Nephron progenitor cell (in vitro differentiated cells): ENCODE measurements around the gene FAM111A.

Source experiments
- DNase-seq: peaks from one replicate; pipeline ENCODE4 v3.0.0; 2021
- H3K27ac Mint-ChIP-seq: 2 replicates; pipeline ENCODE4 v1.8.0; 2021; ENCODE audit warnings: mild to moderate bottlenecking, moderate library complexity, mixed read lengths
- H3K27me3 Mint-ChIP-seq: 2 replicates; pipeline ENCODE4 v1.8.0; 2021; ENCODE audit warnings: mild to moderate bottlenecking, low read depth, mixed read lengths; ENCODE audit not compliant: poor library complexity
- H3K36me3 Mint-ChIP-seq: 2 replicates; pipeline ENCODE4 v1.8.0; 2021; ENCODE audit warnings: low read depth, mixed read lengths
- H3K4me1 Mint-ChIP-seq: 2 replicates; pipeline ENCODE4 v1.8.0; 2021; ENCODE audit warnings: mixed read lengths
- H3K4me3 Mint-ChIP-seq: 2 replicates; pipeline ENCODE4 v1.8.0; 2021; ENCODE audit warnings: mild to moderate bottlenecking, moderate library complexity, mixed read lengths
- H3K9me3 Mint-ChIP-seq: 2 replicates; pipeline ENCODE4 v1.8.0; 2021; ENCODE audit warnings: mild to moderate bottlenecking, moderate library complexity, mixed read lengths
- TF ChIP-seq, protein P1 (sequence below): fragments of 200-600 bp; sonication (generic); IDR thresholded peaks from 2 replicates; pipeline ENCODE4 v1.5.0; 2021; ENCODE audit warnings: antibody characterized with exemption

The FAM111A gene

GRCh38 chr11:59171508-59172322 is 29.1 kb downstream of the FAM111A start, which contains the start of gene DTX4:
Gene DTX4 (plus strand): TSS chr11:59172132. CDS start chr11:59172596, 464 bp downstream.
- Mint-ChIP-seq H3K9me3 (no peaks in the 10 kb centered on the region), H3K4me1 (peaks cover 34% of the 10 kb centered on the region), H3K27ac (no peak within 1 kb of the TSS), H3K36me3 (no peaks in the 10 kb centered on the region), H3K4me3 (peak within 1 kb of the TSS; percentile 94), H3K27me3 (peaks cover 10% of the 10 kb centered on the region)
- DNase-seq, result peak; percentile 97
- TF ChIP-seq, protein P1, sequence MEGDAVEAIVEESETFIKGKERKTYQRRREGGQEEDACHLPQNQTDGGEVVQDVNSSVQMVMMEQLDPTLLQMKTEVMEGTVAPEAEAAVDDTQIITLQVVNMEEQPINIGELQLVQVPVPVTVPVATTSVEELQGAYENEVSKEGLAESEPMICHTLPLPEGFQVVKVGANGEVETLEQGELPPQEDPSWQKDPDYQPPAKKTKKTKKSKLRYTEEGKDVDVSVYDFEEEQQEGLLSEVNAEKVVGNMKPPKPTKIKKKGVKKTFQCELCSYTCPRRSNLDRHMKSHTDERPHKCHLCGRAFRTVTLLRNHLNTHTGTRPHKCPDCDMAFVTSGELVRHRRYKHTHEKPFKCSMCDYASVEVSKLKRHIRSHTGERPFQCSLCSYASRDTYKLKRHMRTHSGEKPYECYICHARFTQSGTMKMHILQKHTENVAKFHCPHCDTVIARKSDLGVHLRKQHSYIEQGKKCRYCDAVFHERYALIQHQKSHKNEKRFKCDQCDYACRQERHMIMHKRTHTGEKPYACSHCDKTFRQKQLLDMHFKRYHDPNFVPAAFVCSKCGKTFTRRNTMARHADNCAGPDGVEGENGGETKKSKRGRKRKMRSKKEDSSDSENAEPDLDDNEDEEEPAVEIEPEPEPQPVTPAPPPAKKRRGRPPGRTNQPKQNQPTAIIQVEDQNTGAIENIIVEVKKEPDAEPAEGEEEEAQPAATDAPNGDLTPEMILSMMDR, result peak; percentile 81

DNA sequence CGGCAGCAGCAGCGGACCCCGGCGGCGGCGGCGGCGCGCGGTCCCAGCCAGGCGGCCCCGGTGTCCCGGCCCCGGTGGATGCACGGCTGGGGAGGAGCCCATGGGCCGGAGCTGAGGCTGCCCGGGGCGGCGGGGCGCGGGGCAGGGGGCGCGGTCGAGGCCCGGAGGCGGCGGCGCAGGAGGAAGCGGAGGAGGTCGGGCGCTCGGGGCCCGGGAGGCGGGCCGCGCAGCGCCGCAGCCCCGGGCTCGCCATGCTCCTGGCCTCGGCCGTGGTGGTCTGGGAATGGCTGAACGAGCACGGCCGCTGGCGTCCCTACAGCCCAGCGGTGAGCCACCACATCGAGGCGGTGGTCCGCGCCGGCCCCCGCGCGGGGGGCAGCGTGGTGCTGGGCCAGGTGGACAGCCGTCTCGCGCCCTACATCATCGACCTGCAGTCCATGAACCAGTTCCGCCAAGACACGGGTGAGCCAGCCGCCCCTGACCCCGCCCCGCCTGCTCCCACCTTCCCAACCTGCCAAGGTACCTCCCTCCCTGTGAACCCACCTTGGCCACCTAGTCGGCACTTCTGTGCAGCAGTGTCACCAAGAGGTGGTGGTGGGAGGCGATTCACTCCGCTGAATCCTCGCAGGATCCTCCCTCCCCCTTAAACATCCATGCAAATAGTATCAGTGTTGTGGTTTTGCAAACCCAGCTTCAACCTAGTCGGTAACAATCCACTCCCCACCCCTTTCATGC is 29.9 kb downstream of the FAM111A start:
- H3K4me3 Mint-ChIP-seq, result peak overlapping the region; percentile 94
- DNase-seq, result peak; percentile 56
- peaks cover 3% of the 10 kb centered on the region for H3K27me3 Mint-ChIP-seq
- no peak overlapping the region for H3K27ac Mint-ChIP-seq
- H3K9me3 Mint-ChIP-seq, result no peaks in the 10 kb centered on the region
- peaks cover 8% of the 10 kb centered on the region for H3K36me3 Mint-ChIP-seq
- TF ChIP-seq, protein P1, result no peak
- peaks cover 34% of the 10 kb centered on the region for H3K4me1 Mint-ChIP-seq

DNA sequence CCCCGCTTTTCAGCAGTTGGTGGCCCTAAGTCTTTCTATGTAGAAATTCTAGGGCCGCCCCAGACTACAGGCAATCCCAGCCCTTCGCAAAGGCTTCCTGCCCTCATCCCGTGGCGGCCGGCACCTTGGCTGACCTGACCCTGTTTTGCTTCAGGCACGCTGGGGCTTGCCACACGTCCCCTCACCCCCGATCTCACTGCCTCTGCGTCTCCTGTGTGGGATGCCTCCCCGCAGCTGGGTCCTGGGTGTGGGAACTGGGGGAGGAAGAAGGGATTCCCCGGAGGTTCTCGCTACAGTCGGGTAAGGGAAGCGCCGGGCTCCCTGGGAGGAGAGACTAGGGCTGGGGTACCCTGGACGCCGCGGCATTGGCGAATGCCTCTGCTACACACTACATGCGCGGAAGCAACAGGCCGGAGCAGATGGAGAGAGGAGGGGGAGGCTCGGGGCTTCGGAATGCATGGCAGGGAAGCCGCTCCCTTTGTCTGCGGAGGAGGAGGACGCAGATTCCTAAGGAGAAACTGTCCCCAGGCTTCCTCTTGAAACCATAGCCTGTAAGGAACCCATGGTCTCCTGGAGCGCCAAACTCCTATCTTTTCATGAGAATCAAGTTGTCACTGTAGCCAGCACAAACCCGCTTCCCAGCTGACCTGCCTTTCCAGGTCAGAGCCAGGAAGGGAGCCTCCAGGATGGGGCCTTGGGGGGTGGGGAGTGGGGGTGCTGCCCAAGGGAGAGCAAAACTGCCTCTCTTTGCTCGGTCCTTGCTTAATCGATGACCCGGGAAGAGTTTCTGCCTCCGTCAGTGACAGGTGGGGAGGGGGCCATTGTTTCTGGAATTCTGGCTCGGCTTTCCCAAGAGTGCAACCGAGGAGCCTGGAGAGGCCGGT is 30.7 kb downstream of the FAM111A start:
- Mint-ChIP-seq H3K9me3 (no peaks in the 10 kb centered on the region), H3K4me3 (peak overlapping the region; percentile 94), H3K36me3 (peaks cover 15% of the 10 kb centered on the region), H3K27me3 (peaks cover 3% of the 10 kb centered on the region), H3K27ac (peak overlapping the region; percentile 77), H3K4me1 (peaks cover 34% of the 10 kb centered on the region)
- DNase-seq, result peak; percentile 72
- TF ChIP-seq, protein P1, result no peak

DNA sequence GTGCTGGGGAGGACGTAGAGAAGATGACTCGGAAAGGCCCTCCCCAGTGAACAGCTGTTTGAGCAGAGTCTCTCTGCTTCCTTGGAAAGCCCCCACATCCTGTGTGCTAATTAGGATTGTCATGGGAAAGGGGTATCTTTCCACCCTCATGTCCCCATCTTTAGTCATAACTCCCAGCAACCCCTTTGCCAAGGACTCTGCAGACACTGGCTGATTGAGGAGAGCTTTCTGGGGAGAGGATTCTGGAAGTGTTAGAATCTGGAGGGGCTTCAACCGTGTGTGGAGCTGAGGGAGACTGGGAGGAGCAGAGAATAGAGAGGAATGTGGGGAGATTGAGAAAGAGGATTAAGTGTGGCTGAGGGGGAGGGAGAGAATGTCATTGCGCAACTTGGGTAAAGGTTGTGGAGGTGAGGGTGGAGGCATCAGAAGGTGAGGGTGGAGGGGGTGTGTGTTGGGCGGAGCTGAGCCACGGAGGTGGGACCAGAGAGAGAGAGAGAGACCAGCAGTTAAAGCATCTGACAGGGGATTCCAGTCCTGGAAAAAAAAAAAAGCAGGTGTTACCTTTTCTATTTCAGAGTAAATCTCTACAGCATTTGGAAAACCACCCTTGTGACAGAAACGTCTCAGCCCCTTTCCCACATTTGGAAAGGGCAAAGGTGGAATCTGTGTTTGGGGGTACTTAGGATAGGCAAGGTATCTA is 31.5 kb downstream of the FAM111A start:
- Mint-ChIP-seq H3K4me3 (peak overlapping the region; percentile 94), H3K27me3 (peaks cover 3% of the 10 kb centered on the region), H3K9me3 (peaks cover 3% of the 10 kb centered on the region), H3K36me3 (peaks cover 19% of the 10 kb centered on the region), H3K27ac (no peak overlapping the region), H3K4me1 (peaks cover 34% of the 10 kb centered on the region)
- peak; percentile 12 for DNase-seq
- TF ChIP-seq, protein P1, result no peak

DNA sequence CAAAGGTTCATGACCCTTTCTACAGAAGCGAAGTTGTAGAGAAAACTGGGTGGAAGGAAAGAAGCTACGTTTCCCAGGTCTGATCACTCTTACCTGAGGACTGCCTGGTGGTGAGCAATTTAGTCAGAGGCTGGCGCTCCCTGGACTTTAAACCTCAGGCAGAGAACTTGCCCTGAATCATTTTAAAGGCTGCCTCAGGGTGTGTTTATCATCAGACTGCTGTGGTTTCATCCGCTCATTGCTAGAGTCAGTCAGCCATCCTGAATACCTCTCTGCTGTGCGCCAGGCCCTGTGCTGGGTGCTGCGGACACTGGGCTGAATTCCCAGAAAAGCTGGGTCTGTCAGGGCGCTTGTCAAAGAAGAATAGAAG is 32.0 kb downstream of the FAM111A start:
- H3K27ac Mint-ChIP-seq, result no peak overlapping the region
- peaks cover 3% of the 10 kb centered on the region for H3K27me3 Mint-ChIP-seq
- H3K9me3 Mint-ChIP-seq, result peaks cover 6% of the 10 kb centered on the region
- peaks cover 34% of the 10 kb centered on the region for H3K4me1 Mint-ChIP-seq
- H3K36me3 Mint-ChIP-seq, result peaks cover 23% of the 10 kb centered on the region
- DNase-seq, result no peak
- TF ChIP-seq, protein P1, result no peak
- H3K4me3 Mint-ChIP-seq, result peak overlapping the region; percentile 94
